ENCODE results near the gene ASB4. TPM values are rescaled to one million over a fixed set of nuclear protein-coding genes. Genes with fewer than 3 reads are reported as not detected.

Gene ASB4
- total RNA-seq, 1 experiment from 2014 or later = not detected

DNA sequence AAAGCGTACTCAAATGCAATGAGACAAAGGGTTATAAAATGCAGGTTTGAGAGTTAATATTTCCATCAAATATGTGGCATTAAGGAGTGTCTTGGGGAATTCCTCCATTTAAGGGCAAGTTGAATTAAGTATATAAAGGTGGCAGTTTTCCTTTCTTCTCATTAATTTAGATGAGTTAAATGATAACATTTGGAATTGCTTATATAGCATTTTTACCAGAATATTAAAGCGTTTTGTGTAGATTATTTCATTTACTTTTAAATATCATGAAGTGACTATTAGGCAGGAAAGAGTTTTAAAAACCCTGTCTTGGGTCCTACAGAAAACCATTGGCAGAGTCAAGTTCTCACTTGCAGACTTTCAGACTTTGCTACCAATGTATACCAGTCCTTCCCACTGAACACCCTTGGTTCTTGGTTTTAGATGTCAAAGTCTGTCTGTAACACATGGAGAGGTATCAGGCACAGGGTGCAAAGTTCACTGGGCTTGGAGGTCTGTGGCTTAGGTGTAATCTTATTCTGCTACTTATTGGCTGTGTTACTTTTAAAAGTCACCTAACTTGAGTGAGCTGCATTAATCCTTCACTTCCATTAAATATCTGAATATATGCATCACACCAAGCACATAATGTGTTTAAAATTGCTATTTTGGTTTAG is 51.0 kb downstream of the ASB4 start:
- Histone ChIP-seq H3K27ac (ENCODE audit: low read length) (no peak overlapping the region), H3K9me3 (ENCODE audit: low read length) (no peaks in the 10 kb centered on the region), H2AFZ (ENCODE audit: low read length) (no peak overlapping the region), H3K36me3 (ENCODE audit: insufficient read depth, low read length) (no peaks in the 10 kb centered on the region), H3K79me2 (ENCODE audit: low read length) (no peaks in the 10 kb centered on the region), H3K27me3 (ENCODE audit: low read length) (no peaks in the 10 kb centered on the region), H3K4me1 (ENCODE audit: low read length) (no peaks in the 10 kb centered on the region), H4K20me1 (ENCODE audit: insufficient read depth, low read depth, low read length) (no peaks in the 10 kb centered on the region), H3K4me2 (ENCODE audit: low read depth, low read length, poor library complexity, severe bottlenecking) (no peak overlapping the region), H3K9me2 (replicated peaks; ENCODE audit: insufficient read depth, low read length) (no peaks in the 10 kb centered on the region), H3K9ac (ENCODE audit: low read length) (no peak overlapping the region), H3K4me3 (ENCODE audit: low read length) (no peak overlapping the region)
- no peak for DNase-seq

- Histone ChIP-seq H3K4me2 (ENCODE audit: low read depth, low read length, poor library complexity, severe bottlenecking) (no peak overlapping the region), H2AFZ (ENCODE audit: low read length) (no peak overlapping the region), H3K9me3 (ENCODE audit: low read length) (no peaks in the 10 kb centered on the region), H4K20me1 (ENCODE audit: insufficient read depth, low read depth, low read length) (no peaks in the 10 kb centered on the region), H3K9ac (ENCODE audit: low read length) (no peak overlapping the region), H3K79me2 (ENCODE audit: low read length) (no peaks in the 10 kb centered on the region), H3K9me2 (replicated peaks; ENCODE audit: insufficient read depth, low read length) (no peaks in the 10 kb centered on the region), H3K4me1 (ENCODE audit: low read length) (no peaks in the 10 kb centered on the region), H3K36me3 (ENCODE audit: insufficient read depth, low read length) (no peaks in the 10 kb centered on the region), H3K27me3 (ENCODE audit: low read length) (no peaks in the 10 kb centered on the region), H3K27ac (ENCODE audit: low read length) (no peak overlapping the region), H3K4me3 (ENCODE audit: low read length) (no peak overlapping the region)
- DNase-seq = no peak
Measured at GRCh38 chr7:95537468-95537867, 51.7 kb downstream of the ASB4 start.

DNA sequence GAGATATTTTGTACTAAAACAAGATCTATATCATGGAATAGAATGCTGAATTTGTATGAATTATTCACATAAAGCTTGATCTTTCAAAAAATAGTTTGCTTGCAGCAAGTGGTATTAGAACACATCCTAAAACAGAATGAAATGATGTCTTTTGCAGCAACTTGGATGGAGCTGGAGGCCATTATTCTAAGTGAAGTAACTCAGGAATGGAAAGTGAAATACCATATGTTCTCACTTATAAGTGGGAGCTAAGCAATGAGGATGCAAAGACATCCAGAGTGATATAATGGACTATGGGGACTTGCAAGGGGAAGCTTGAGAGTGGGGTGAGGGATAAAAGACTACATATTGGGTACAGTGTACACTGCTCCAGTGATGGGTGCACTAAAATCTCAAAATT is 53.7 kb downstream of the ASB4 start:
- no peak for DNase-seq
- Histone ChIP-seq H3K27ac (ENCODE audit: low read length) (no peak overlapping the region), H4K20me1 (ENCODE audit: insufficient read depth, low read depth, low read length) (no peaks in the 10 kb centered on the region), H2AFZ (ENCODE audit: low read length) (no peak overlapping the region), H3K9me2 (replicated peaks; ENCODE audit: insufficient read depth, low read length) (no peaks in the 10 kb centered on the region), H3K9me3 (ENCODE audit: low read length) (no peaks in the 10 kb centered on the region), H3K4me3 (ENCODE audit: low read length) (no peak overlapping the region), H3K79me2 (ENCODE audit: low read length) (no peaks in the 10 kb centered on the region), H3K4me2 (ENCODE audit: low read depth, low read length, poor library complexity, severe bottlenecking) (no peak overlapping the region), H3K27me3 (ENCODE audit: low read length) (no peaks in the 10 kb centered on the region), H3K36me3 (ENCODE audit: insufficient read depth, low read length) (no peaks in the 10 kb centered on the region), H3K4me1 (ENCODE audit: low read length) (no peaks in the 10 kb centered on the region), H3K9ac (ENCODE audit: low read length) (no peak overlapping the region)

- Histone ChIP-seq H3K9ac (ENCODE audit: low read length) (no peak overlapping the region), H3K4me1 (ENCODE audit: low read length) (no peaks in the 10 kb centered on the region), H3K36me3 (ENCODE audit: insufficient read depth, low read length) (no peaks in the 10 kb centered on the region), H2AFZ (ENCODE audit: low read length) (no peak overlapping the region), H4K20me1 (ENCODE audit: insufficient read depth, low read depth, low read length) (no peaks in the 10 kb centered on the region), H3K27me3 (ENCODE audit: low read length) (no peaks in the 10 kb centered on the region), H3K9me2 (replicated peaks; ENCODE audit: insufficient read depth, low read length) (no peaks in the 10 kb centered on the region), H3K4me3 (ENCODE audit: low read length) (no peak overlapping the region), H3K27ac (ENCODE audit: low read length) (no peak overlapping the region), H3K4me2 (ENCODE audit: low read depth, low read length, poor library complexity, severe bottlenecking) (no peak overlapping the region), H3K79me2 (ENCODE audit: low read length) (no peaks in the 10 kb centered on the region), H3K9me3 (ENCODE audit: low read length) (no peaks in the 10 kb centered on the region)
- no peak for DNase-seq
Measured at GRCh38 chr7:95540366-95540765, 54.6 kb downstream of the ASB4 start.

DNA sequence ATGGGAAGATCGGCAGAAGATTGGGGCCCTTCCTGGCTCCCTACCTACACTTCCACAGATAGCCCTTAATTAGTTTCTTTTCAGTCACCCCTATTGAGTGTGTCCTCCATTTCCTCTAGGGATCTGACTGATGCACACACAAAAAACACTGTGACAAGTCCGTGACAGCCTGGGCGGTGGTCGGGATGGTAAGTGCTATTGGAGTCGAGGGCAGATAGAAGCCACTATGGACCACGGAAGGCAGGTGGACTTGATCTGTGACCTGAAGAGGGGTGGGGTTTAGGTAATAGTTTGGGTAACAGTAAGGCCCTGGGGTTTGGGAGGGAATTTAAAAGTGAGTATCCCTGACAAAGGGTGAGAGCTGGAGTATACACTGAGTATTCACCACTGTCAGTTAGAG is 57.6 kb downstream of the ASB4 start:
- Histone ChIP-seq H3K4me1 (ENCODE audit: low read length) (no peaks in the 10 kb centered on the region), H3K79me2 (ENCODE audit: low read length) (no peaks in the 10 kb centered on the region), H2AFZ (ENCODE audit: low read length) (no peak overlapping the region), H3K27ac (ENCODE audit: low read length) (no peak overlapping the region), H4K20me1 (ENCODE audit: insufficient read depth, low read depth, low read length) (no peaks in the 10 kb centered on the region), H3K9me3 (ENCODE audit: low read length) (no peaks in the 10 kb centered on the region), H3K4me2 (ENCODE audit: low read depth, low read length, poor library complexity, severe bottlenecking) (no peak overlapping the region), H3K9me2 (replicated peaks; ENCODE audit: insufficient read depth, low read length) (no peaks in the 10 kb centered on the region), H3K36me3 (ENCODE audit: insufficient read depth, low read length) (no peaks in the 10 kb centered on the region), H3K27me3 (ENCODE audit: low read length) (no peaks in the 10 kb centered on the region), H3K4me3 (ENCODE audit: low read length) (no peak overlapping the region), H3K9ac (ENCODE audit: low read length) (no peak overlapping the region)
- DNase-seq = no peak

DNA sequence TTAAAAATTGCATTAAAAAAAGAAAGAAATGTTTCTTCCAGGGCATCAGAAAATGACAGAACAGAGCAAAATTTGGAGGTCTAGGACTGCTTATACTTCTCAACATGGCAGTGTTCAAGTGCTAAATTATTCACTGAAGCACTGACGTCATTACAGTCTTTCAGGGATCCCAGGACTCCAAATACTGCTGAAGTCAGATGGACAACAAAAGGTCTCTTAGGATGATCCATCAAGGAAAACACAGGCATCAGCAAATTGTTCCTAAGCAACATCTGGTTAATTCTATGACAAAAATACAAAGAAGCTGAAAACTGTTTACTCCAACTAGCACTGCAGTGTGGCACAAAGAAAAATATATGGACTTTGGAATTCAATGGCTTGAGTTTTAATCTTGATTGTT is 58.4 kb downstream of the ASB4 start:
- no peaks in the 10 kb centered on the region for H4K20me1 ChIP-seq (ENCODE audit: insufficient read depth, low read depth, low read length)
- no peak for DNase-seq
- no peak overlapping the region for H2AFZ ChIP-seq (ENCODE audit: low read length)
- H3K9me2 ChIP-seq (replicated peaks; ENCODE audit: insufficient read depth, low read length) = no peaks in the 10 kb centered on the region
- H3K79me2 ChIP-seq (ENCODE audit: low read length) = no peaks in the 10 kb centered on the region
- no peak overlapping the region for H3K27ac ChIP-seq (ENCODE audit: low read length)
- H3K36me3 ChIP-seq (ENCODE audit: insufficient read depth, low read length) = no peaks in the 10 kb centered on the region
- H3K27me3 ChIP-seq (ENCODE audit: low read length) = no peaks in the 10 kb centered on the region
- H3K4me2 ChIP-seq (ENCODE audit: low read depth, low read length, poor library complexity, severe bottlenecking) = no peak overlapping the region
- no peaks in the 10 kb centered on the region for H3K9me3 ChIP-seq (ENCODE audit: low read length)
- H3K4me3 ChIP-seq (ENCODE audit: low read length) = no peak overlapping the region
- H3K9ac ChIP-seq (ENCODE audit: low read length) = no peak overlapping the region
- H3K4me1 ChIP-seq (ENCODE audit: low read length) = no peaks in the 10 kb centered on the region

GRCh38 chr7:95545007-95545615 is 59.4 kb downstream of the ASB4 start:
- Histone ChIP-seq H2AFZ (ENCODE audit: low read length) (no peak overlapping the region), H3K9ac (ENCODE audit: low read length) (no peak overlapping the region)

GRCh38 chr7:95545673-95546072 is 59.9 kb downstream of the ASB4 start:
- H3K4me1 ChIP-seq (ENCODE audit: low read length) = no peaks in the 10 kb centered on the region
- H3K9ac ChIP-seq (ENCODE audit: low read length) = no peak overlapping the region
- no peaks in the 10 kb centered on the region for H3K79me2 ChIP-seq (ENCODE audit: low read length)
- no peaks in the 10 kb centered on the region for H3K9me3 ChIP-seq (ENCODE audit: low read length)
- H4K20me1 ChIP-seq (ENCODE audit: insufficient read depth, low read depth, low read length) = no peaks in the 10 kb centered on the region
- no peak overlapping the region for H3K27ac ChIP-seq (ENCODE audit: low read length)
- no peak for DNase-seq
- no peaks in the 10 kb centered on the region for H3K36me3 ChIP-seq (ENCODE audit: insufficient read depth, low read length)
- H3K4me2 ChIP-seq (ENCODE audit: low read depth, low read length, poor library complexity, severe bottlenecking) = no peak overlapping the region
- H3K9me2 ChIP-seq (replicated peaks; ENCODE audit: insufficient read depth, low read length) = no peaks in the 10 kb centered on the region
- H3K4me3 ChIP-seq (ENCODE audit: low read length) = no peak overlapping the region
- no peaks in the 10 kb centered on the region for H3K27me3 ChIP-seq (ENCODE audit: low read length)
- H2AFZ ChIP-seq (ENCODE audit: low read length) = no peak overlapping the region

More at GRCh38 chr7:95545007-95545615, 59.4 kb downstream of the ASB4 start:
- Histone ChIP-seq H3K4me1 (ENCODE audit: low read length) (no peaks in the 10 kb centered on the region), H3K9me3 (ENCODE audit: low read length) (no peaks in the 10 kb centered on the region), H3K4me3 (ENCODE audit: low read length) (no peak overlapping the region), H4K20me1 (ENCODE audit: insufficient read depth, low read depth, low read length) (no peaks in the 10 kb centered on the region), H3K36me3 (ENCODE audit: insufficient read depth, low read length) (no peaks in the 10 kb centered on the region), H3K27me3 (ENCODE audit: low read length) (no peaks in the 10 kb centered on the region), H3K79me2 (ENCODE audit: low read length) (no peaks in the 10 kb centered on the region), H3K27ac (ENCODE audit: low read length) (no peak overlapping the region), H3K9me2 (replicated peaks; ENCODE audit: insufficient read depth, low read length) (no peaks in the 10 kb centered on the region), H3K4me2 (ENCODE audit: low read depth, low read length, poor library complexity, severe bottlenecking) (no peak overlapping the region)
- DNase-seq = no peak
